ENCODE results near the gene FHAD1. TPM values are rescaled to one million over a fixed set of nuclear protein-coding genes. Genes with fewer than 3 reads are reported as not detected.

The FHAD1 gene
- total RNA-seq, 1 experiment from 2014 or later, result 3.5 TPM

DNA sequence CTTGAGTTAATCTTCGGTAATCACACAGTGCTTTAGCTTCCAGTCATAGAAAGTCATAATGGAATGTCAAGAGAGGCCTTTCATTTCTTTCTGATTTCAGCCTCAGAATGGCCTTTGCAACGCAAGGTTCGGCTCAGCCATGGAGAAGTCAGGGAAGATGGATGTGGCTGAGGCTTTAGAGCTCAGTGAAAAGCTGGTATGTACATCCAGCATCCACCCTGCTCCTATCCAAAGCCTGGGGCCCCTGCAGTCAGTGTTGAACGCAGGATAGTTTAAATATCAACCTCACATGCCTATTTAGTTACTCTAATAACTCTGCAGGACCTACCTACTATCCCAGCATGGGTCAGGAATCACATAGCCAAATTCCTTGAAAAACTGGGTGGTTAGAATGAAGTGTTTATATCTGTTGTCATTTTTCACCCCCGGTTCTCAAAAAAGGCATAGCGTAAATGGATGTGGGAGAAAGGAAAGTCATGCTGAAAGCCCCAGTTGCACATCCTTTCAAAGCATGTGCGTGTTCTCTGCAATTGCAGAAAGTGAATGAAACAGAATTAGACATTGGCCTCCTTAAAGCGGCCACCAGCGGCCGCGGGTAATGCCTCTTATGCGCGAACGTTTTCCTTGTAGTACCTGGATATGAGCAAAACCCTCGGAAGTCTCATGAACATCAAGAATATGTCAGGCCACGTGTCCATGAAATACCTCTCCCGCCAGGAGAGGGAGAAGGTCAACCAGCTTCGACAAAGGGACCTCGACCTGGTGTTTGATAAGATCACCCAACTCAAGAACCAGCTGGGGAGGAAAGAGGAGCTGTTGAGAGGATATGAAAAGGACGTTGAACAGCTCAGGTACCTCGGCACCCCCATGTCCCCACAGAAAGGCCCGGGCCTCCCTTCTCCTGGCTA lies 133.8 kb downstream of the FHAD1 start:
- Histone ChIP-seq H3K27ac (ENCODE audit: low read depth, low read length) (no peak overlapping the region), H2AFZ (ENCODE audit: low read depth, low read length, poor library complexity, severe bottlenecking) (no peak overlapping the region), H3K4me2 (ENCODE audit: low read length) (no peak overlapping the region), H3K36me3 (ENCODE audit: control insufficient read depth in 1 of 2, insufficient read depth in 2 of 2, low read length in 2 of 2) (no peaks in the 10 kb centered on the region), H3K9ac (ENCODE audit: low read length) (no peak overlapping the region), H3K4me3 (replicated peaks in 1 of 2; ENCODE audit: low read depth in 1 of 2, low read length in 2 of 2) (no peak overlapping the region), H4K20me1 (ENCODE audit: insufficient read depth) (no peaks in the 10 kb centered on the region), H3K9me2 (ENCODE audit: insufficient read depth) (no peaks in the 10 kb centered on the region), H3K27me3 (ENCODE audit: insufficient read depth, low read length) (no peaks in the 10 kb centered on the region), H3K9me3 (ENCODE audit: control insufficient read depth in 1 of 2, insufficient read depth in 1 of 2, low read depth in 1 of 2, low read length in 2 of 2) (no peaks in the 10 kb centered on the region), H3K79me2 (ENCODE audit: insufficient read depth, low read length) (no peaks in the 10 kb centered on the region), H3K4me1 (ENCODE audit: control insufficient read depth in 1 of 2, insufficient read depth in 2 of 2, low read length in 2 of 2) (no peaks in the 10 kb centered on the region)
- intact Hi-C loops (cut with micrococcal nuclease), result no loop called here
- BruUV-seq (replicated peaks), result no TSS peak
- RAD21 ChIA-PET (ENCODE audit: low non-redundant PET in 1 of 2, low total read pairs in 2 of 2, uncharacterized antibody in 2 of 2, unreplicated experiment in 2 of 2), result no interaction called here
- TF ChIP-seq, protein P1, sequence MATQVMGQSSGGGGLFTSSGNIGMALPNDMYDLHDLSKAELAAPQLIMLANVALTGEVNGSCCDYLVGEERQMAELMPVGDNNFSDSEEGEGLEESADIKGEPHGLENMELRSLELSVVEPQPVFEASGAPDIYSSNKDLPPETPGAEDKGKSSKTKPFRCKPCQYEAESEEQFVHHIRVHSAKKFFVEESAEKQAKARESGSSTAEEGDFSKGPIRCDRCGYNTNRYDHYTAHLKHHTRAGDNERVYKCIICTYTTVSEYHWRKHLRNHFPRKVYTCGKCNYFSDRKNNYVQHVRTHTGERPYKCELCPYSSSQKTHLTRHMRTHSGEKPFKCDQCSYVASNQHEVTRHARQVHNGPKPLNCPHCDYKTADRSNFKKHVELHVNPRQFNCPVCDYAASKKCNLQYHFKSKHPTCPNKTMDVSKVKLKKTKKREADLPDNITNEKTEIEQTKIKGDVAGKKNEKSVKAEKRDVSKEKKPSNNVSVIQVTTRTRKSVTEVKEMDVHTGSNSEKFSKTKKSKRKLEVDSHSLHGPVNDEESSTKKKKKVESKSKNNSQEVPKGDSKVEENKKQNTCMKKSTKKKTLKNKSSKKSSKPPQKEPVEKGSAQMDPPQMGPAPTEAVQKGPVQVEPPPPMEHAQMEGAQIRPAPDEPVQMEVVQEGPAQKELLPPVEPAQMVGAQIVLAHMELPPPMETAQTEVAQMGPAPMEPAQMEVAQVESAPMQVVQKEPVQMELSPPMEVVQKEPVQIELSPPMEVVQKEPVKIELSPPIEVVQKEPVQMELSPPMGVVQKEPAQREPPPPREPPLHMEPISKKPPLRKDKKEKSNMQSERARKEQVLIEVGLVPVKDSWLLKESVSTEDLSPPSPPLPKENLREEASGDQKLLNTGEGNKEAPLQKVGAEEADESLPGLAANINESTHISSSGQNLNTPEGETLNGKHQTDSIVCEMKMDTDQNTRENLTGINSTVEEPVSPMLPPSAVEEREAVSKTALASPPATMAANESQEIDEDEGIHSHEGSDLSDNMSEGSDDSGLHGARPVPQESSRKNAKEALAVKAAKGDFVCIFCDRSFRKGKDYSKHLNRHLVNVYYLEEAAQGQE (IDR thresholded peaks at IDR 0.05; ENCODE audit: low read depth), result no peak
- TF ChIP-seq YY1 (IDR thresholded peaks at IDR 0.05; ENCODE audit: extremely low read depth, insufficient replicate concordance, low read depth, low read length) (no peak), ELF1 (IDR thresholded peaks at IDR 0.05; ENCODE audit: borderline replicate concordance, low read depth) (no peak), CEBPB (IDR thresholded peaks at IDR 0.05; ENCODE audit: low read depth) (no peak), EZH2phosphoT487 (IDR thresholded peaks at IDR 0.05; ENCODE audit: borderline replicate concordance) (no peak), SP1 (IDR thresholded peaks at IDR 0.05; ENCODE audit: low read depth) (no peak), CBX3 (IDR thresholded peaks at IDR 0.05; ENCODE audit: low read depth) (no peak)
- DNase-seq (ENCODE audit: low read depth, low spot score), result no peak
- CTCF ChIA-PET, result no interaction called here
- ATAC-seq, result no peak
- POLR2A ChIA-PET, result no interaction called here

All from HCT116 (cell line).